ENCODE data around the gene OTX1.

OTX1 gene

DNA sequence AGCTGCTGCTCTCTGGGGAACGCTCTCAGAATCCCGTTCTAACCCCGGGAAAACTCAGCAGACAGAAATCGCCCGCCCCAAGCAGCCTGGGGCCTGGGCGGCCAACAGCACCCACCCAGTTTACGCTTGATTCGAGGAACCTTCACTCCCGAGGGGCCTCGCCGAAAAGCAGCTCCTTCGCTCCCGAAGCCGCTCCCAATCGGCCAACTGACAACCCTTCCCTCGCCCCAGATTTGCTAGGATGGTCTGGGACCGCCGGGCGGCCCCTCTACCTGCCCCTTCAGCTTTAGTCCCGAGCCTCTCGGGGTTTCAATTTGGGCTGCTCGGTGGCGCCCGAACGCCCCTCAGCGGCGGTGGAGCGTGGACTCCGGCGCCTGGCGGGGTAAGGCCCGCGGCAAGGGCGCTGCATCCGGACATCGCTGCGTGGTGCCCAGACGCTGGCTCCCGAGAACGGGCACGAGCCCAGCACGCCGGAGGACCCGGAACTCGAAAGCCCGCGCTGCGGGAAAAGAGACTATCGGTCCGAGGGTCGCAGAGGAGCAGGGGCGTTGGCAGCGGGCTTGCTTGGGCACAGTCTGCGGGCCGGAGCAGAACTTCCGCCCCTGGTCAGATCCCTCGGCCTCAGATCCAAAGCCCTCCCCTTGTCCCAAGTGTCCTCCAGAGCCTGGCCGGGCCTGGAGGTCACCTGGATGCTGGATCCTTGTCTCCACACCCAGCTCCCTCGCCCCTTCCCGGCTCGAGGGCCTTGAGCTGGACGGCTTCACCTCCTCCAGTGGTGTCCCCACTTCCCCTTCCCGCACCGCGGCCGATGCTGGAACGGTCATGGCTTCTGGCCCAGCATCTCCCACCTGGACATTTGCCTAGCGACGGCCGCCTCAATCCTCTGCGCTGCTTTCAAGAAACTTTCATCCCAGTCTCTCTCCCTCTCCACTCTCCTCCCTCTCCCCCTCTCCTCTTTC lies 3.0 kb upstream of the OTX1 start:
- DNase-seq (ENCODE audit: low read depth): no peak

DNA sequence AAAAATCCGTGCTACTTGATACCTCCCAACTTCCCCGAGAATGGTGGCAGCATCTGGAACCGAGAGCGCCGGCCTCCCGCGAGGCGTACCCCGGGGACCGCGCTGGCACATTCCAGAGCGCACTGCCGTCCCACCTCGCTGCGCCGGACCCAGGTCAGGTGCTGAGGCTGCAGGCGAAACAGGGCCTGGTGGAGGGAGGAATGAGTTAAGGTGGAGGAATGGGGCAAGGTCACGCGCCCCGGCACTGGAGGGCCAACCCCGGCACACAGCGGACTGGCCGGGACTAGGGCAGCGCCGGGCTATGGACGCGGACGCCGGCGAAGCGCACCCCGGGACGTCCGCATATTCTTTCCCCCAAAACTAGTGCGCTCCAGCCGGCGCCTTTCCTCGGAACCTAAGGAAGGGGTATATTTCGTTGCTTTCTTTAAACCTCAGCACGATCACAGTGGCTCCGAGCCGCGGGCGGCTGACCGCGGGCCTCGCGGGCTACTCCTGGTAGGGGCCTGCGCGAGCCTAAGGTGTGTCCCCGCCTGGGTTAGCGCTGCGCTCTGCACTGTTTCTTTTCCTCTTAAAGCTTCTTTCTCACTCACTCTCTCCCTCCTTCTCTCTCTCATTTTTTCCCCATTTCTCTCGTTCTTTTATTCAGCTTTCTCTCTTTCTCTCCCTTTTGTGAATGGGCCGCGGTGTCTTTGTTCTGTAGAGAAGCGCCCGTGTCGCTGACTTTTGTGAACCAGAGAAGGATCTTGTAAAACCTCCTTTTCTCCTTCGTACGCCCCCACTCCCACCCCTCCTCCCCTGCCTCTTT lies 2.1 kb upstream of the OTX1 start:
- DNase-seq (ENCODE audit: low read depth): no peak

DNA sequence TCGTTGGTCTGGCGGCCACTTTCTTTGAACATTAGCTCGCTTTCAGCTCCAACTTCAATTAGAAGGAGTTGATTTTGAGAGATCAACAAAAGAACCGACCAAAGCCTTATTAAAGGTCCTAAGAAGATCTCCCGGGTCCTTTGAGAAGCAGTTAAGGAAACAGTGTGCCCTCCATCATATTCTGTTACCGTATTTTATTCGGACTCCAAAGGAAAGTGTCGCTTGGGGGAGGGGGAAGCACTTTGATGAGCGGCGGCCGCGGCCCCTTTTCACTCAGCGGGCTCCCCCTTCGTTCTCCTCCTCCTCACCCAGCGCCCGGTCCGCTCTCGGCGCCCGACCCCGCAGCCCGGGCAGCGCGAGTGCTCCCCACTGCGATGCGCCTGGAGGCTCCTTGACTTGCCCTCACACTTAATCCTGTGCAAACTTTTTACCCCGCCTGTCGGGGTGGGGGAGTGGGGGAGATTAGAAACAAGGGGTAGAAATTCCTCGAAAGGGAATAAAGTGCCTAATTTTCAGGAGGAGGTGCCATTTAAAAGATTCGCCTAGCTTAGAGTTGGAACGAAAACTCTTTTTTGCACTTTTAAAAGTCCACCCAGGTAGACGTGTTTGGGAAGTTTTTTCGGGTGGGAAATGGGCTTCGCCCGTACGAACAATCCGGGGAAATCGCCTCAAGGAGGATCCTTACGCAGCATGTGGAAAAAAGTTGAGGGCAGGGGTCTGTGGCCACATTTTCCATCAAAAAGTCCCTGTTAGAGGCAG lies 1.2 kb upstream of the OTX1 start:
- no peak for DNase-seq (ENCODE audit: low read depth)

DNA sequence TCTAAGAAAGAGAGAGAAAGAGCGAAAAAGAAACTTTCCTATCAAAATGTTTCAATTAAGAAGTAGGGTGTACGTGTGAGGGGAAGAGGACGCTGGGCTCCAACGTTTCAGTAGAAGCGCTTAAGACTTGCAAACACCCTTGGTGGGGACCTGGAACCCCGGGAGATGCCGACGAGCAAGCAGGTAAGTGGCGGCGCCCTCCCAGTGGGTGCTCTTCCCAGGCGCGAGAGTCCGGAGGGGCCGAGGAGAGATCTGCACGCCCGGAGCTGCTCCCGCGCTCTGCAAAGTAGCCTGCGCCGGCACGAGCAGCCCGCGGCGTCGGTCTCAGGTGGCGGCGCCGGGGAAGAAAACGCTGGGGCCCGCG lies 678 bp upstream of the OTX1 start:
- DNase-seq (ENCODE audit: low read depth): no peak

DNA sequence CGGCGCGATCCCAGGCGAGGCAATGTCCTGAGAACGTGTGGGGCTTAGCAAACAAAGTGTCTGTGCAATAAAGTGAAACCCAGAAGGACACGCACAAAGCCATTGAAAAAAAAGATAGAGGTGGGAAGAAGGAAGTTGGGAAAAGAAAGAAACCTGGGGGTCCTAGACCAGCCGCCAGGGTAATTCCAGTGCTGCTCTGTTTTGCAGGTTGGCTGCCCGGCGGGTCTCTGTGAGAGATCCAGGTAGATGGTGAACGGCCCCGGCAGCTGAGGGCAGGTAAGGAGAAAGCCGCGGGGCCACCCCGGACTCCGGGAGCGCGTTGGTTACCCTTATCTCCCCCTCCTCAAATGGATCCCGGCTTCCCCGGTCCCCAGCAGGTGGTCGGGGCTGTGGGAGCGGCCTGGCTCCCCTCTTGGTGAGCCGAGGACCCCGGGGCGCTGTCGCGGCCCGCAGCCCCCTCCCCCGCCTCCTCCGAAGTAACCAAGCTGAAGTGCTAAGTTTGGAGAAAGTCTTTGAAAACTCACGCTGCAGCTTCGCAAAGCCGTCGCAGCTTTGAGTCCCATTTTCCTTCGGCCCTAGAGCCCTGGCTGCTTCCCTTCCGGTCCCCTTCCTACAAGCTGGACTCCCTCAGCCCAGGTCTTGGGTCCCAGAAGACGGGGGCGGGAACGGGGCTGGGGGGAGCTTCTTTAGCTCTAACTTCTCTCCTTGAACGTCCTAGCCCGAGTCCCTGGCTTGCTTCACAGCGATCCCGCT lies 588 bp downstream of the OTX1 start:
- no peak for DNase-seq (ENCODE audit: low read depth)

DNA sequence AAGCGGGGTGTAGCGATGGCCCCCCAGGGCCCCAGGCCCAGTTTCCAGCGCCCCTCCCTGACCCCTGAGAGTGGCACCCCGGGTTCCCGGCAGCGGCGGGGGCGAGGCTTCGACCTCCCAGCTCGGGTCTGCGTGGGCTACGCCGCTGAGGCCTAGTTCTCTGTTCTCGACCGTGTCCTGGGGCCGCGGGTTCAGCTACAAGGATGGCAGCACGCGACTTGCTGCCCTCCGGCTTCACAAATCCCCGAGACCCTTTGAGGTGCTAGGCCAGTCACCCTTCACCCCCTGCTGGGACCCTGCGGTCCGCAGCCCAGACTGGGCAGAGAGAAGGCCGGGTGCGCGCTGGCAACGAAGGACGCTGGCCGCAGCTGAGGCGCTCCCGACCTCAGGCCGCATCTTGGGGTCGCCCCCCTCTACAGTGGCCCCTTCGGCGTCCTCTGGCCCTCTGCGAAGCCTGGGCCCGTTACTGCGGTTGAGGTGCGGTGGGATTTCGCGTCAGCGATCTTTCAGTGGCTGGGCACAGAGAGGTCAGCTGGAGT lies 1.2 kb downstream of the OTX1 start:
- DNase-seq (ENCODE audit: low read depth): no peak

DNA sequence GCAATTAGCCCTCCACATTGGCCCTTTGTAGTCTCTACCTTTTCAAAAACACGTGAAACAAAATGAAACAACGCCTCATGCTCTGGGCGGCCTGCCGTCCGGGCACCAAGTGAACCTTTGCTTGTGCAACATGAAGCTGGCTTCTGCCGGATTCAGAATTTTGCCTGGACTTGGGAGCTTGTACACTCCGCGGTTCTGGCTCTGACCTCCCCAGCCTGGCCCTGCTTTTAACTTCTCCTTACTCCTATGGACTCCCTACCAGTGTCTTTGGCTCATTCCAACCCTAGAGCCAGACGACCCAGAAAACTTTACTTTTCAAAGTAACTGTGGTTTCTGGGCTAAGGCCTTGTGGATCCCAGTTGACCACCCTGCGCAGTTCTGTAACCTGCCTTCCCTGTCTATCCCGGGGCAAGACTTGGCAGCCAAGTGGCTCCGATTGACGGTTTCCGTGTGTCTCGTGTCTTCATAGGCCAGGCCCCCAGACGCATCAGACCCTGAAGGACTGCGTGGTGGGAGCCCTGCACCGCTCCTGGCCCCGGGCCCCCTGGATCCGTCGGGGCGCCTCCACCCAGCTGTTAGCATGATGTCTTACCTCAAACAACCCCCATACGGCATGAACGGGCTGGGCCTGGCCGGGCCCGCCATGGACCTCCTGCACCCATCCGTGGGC lies 1.9 kb downstream of the OTX1 start:
- no peak for DNase-seq (ENCODE audit: low read depth)

DNA sequence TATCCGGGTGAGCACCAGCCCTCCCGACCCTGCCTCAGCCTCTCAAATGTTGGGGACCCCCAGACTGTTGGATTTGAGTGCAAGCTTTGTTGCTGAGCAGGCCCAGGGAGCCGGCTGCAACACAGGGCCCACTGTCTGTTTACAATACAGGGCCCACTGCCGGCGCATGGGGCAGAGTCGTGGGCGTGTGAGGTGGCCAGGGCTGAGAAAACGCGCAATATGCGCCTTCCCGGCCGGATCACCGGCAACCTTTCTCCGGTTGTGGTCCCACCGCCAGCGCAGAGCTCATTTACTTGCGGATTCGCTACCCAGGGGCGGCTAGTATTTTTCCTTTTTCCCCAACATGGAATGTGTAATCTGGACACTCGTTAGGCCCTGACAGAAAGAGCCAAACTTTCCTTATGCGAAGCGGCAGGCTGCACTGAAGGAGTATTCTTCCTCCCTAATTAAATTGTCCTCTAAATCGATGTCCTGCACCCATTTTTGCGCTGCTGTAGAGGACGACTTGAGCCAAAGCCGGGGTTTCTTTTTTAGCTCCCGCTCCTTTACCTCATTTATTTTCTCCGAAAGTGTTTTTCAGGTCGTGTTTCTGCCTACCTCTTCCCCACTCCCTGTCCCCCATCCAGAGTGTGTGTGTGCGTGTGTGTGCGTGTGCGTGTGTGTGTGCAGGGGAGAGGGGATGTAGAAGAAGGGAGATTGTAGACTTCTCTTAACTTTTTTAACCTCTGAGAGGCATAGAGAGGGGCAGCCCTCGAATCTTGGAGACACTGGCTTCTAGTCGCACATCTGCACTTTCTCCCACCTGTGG lies 2.7 kb downstream of the OTX1 start:
- DNase-seq (ENCODE audit: low read depth): no peak

DNA sequence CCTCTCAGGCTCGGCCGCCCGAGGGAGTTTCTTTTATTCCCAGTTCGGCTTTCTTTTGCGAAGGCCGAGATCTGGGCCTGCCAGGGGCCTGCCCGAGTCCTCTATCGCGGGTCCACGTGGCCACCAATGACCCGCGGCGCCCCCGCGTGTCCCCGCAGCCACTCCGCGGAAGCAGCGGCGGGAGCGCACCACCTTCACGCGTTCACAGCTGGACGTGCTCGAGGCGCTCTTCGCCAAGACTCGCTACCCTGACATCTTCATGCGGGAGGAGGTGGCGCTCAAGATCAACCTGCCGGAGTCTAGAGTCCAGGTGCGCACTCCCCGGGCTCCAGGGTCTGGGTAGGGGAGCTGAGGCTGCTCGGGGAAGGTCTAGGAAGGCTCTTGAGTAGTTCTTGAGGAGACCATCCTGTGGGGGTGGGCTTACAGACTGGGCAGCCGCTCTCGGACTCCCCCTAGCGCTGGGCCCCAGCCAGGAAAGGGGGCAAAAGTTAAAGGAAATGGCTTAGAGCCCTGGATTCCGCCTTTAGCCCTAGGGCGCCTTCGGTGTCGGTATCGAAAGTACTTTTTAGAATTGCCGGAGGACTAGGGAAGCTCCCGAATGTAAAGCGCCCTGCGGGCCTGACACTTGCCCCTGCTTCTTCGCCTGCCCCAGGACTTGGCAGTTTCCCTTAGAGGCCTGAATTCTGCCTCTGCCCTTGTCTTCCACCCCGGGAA lies 3.4 kb downstream of the OTX1 start:
- no peak for DNase-seq (ENCODE audit: low read depth)

DNA sequence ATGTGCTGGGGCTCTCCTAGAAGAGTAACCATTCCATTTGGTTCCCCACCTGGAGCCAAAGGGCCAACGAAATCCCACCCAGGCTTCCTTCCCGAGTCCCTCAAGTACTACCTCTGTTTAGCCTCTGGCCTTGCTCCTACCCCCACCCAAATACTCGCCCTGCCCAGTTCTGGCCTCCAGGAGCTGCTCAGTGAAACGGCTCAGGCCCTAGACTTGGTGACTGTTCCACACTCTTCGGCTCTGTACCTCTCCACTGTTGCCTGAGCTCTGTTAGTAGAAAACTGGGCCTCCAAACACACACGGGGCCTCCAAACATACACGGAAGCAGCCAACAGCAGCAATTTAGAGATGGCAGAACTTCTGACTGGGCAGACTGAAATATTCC lies 4.2 kb downstream of the OTX1 start:
- no peak for DNase-seq (ENCODE audit: low read depth)

DNA sequence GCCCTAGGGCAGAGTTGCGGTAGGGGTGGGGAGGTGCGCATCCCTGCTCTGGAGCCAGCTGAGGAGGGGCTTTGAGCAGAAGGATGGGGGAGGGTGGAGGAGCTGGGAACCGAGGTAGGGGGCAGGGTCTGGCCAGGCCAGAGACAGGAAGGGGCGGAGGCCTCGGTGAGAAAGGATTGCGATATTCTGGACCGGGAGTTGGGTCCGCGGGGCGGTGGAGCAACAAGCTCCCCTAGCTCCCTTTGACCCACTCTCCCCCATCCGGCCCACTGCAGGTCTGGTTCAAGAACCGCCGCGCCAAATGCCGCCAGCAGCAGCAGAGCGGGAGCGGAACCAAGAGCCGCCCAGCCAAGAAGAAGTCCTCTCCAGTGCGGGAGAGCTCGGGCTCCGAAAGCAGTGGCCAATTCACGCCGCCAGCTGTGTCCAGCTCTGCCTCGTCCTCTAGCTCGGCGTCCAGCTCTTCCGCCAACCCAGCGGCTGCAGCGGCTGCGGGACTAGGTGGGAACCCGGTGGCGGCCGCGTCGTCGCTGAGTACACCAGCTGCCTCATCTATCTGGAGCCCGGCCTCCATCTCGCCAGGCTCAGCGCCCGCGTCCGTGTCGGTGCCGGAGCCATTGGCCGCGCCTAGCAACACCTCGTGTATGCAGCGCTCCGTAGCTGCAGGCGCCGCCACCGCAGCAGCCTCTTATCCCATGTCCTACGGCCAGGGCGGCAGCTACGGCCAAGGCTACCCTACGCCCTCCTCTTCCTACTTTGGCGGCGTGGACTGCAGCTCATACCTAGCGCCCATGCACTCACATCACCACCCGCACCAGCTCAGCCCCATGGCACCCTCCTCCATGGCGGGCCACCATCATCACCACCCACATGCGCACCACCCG lies 4.8 kb downstream of the OTX1 start:
- DNase-seq (ENCODE audit: low read depth): no peak

DNA sequence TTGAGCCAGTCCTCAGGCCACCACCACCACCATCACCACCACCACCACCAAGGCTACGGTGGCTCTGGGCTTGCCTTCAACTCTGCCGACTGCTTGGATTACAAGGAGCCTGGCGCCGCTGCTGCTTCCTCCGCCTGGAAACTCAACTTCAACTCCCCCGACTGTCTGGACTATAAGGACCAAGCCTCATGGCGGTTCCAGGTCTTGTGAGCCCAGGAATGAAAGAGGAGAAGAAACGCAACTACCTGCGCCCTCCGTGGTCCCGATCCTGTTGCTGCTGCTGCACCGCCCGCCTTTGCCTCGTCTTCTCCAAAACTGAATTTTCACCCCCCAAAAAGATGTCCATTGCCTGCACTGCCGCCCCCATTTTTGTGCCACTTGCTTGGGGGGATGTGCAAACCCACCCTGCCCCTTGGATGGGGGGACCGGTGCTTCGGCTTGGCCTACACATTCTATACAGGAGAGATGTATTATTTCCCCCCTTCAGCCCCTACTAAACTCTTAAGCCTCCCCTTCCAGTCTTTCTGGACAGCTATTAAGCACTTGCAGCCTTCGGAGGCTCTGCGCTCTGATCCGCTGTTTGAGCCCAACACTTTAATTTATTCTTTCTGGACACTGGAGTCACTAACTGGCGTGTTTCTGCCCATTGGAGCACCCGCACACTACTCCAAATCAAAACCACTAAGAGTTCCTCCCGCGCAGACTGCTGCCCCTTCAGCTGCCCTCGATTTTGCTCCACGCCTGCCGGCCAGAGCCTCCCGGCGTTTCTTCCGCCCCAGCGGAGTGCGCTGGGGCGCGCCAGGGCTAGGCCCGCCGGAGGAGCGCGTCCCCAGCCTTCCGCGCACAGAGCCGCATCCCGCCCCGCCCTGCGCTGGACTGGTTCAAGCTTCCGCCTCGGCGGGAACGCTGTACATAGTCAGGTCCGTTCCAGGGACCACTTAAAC lies 5.7 kb downstream of the OTX1 start:
- no peak for DNase-seq (ENCODE audit: low read depth)

DNA sequence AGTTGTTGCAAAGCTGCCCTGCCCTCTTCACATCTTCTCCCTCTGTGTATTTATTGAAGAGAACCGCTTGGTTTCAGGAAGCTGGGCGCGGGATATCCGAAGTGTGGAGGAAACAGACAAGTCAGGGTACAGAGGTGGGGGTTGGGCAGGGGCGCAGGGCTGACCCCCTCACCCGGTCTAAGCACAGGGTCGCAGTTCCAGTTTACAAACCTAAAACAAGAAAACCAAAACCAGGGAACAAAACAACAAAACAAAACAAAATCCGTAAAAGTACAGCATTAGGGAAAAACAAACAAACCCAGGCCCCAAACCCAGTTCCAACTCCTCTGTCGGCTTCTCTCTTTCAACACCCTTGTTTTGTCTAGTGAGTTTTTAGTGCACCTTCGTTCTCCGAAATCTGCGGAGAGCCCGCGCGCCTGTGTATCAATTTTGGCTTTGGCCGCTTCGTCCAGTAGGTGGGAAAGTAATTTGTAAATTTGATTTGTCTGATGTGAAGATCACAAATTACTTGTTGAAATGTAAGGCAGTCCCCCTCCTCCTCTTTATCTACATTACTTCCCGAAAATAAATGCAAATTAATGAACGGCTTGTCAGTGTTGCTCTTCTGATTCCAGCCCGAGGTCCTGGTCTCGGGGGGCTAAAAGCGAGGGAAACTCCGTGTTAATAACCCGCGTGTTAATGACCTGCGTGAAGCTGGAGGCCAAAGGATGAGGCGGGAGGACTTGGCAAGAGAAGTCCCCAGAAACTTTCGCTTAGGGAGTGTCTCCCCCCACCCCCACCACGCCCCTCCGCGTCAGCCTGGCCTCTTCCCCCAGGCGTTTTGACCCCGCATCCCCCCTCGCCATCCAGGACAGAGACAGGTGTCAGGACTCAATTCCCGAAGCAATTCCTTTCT lies 6.9 kb downstream of the OTX1 start:
- no peak for DNase-seq (ENCODE audit: low read depth)

DNA sequence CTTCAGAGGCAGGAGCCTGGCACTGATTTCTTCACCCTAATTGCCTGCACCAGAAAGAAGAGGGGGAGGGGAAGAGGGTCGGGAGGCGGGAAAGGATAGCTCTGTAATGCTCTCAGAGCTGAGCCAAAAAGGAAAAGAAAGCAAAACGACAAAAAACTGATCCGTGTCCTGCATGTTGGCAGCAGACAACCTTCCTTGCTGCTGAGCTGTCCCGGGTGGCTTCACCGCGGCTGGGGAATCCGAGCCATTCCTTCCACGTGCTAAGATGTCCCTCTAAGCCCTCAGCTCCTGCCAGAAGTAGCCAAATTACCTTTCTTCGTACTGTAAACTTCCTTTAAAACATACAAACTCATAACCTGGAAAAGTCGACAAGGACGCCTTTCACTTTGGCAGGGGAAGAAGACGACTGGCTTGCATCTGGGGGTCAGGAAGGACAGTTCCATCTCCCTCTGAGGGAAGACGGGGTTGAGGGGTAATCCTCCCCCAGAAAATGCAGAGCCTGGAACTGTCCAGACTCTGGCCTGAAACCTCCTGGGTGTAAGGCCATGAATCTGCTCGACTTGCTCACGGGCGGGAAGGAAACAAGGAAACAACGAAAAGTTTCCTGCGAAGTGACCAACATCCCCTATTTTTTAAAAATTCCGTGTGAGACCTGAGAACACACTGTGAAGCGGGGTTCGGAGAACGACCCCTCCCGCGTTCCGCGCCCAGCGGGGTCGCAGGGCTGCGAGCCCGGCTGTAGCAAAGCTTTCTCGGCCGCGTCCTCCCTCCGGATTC lies 7.7 kb downstream of the OTX1 start:
- no peak for DNase-seq (ENCODE audit: low read depth)

Data from T-helper 22 cell (primary cell).